Measurements from ENCODE around the gene PCDH9.

Gene PCDH9

DNA sequence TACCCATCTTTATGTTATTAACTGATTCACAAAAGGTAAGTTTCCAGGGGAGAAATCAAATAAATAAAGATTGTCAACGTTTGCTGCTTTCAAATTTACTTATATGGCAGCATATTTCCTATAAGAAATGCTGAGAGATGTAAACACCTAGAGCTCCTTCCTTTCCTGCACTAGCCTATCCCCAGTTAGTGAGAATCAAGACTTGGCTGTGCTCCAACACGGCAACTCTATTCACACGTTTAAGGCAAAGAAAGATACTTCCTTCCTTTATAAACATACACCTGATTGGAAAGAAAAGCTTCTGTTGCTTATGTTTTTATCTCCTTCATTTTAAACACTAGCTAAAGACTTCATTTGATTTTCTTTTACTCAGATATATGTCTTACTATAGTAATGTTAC lies 107.0 kb downstream of the PCDH9 start:
- H3K36me3 ChIP-seq (ENCODE audit: low read length): no peaks in the 10 kb centered on the region
- no peaks in the 10 kb centered on the region for H4K20me1 ChIP-seq (ENCODE audit: low read depth, low read length)
- H3K9ac ChIP-seq (ENCODE audit: low read length): no peak overlapping the region
- no peaks in the 10 kb centered on the region for H3K9me3 ChIP-seq (ENCODE audit: insufficient read depth, low read length)
- H3K27me3 ChIP-seq (ENCODE audit: low read length): no peaks in the 10 kb centered on the region
- H3K4me3 ChIP-seq (ENCODE audit: insufficient read depth, low read length, poor library complexity, severe bottlenecking): no peak overlapping the region
- H3F3A ChIP-seq (ENCODE audit: insufficient read depth): no peaks in the 10 kb centered on the region
- no peak overlapping the region for H3K4me2 ChIP-seq (ENCODE audit: low read depth, low read length, poor library complexity, severe bottlenecking)
- no peaks in the 10 kb centered on the region for H3K79me2 ChIP-seq (ENCODE audit: insufficient read depth, low read length)
- TF ChIP-seq EZH2phosphoT487 (conservative IDR thresholded peaks at IDR 0.05; ENCODE audit: low read length): no peak
- TF ChIP-seq, protein P1, sequence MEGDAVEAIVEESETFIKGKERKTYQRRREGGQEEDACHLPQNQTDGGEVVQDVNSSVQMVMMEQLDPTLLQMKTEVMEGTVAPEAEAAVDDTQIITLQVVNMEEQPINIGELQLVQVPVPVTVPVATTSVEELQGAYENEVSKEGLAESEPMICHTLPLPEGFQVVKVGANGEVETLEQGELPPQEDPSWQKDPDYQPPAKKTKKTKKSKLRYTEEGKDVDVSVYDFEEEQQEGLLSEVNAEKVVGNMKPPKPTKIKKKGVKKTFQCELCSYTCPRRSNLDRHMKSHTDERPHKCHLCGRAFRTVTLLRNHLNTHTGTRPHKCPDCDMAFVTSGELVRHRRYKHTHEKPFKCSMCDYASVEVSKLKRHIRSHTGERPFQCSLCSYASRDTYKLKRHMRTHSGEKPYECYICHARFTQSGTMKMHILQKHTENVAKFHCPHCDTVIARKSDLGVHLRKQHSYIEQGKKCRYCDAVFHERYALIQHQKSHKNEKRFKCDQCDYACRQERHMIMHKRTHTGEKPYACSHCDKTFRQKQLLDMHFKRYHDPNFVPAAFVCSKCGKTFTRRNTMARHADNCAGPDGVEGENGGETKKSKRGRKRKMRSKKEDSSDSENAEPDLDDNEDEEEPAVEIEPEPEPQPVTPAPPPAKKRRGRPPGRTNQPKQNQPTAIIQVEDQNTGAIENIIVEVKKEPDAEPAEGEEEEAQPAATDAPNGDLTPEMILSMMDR (IDR thresholded peaks at IDR 0.05; ENCODE audit: insufficient read depth, low read length, poor library complexity, severe bottlenecking): no peak
- no peak overlapping the region for H3K27ac ChIP-seq (ENCODE audit: low read depth, low read length)
- no peaks in the 10 kb centered on the region for H3K9me2 ChIP-seq (replicated peaks; ENCODE audit: insufficient read depth, low read length)
- H2AFZ ChIP-seq (ENCODE audit: low read depth, low read length, severe bottlenecking): peak overlapping the region; percentile 38

DNA sequence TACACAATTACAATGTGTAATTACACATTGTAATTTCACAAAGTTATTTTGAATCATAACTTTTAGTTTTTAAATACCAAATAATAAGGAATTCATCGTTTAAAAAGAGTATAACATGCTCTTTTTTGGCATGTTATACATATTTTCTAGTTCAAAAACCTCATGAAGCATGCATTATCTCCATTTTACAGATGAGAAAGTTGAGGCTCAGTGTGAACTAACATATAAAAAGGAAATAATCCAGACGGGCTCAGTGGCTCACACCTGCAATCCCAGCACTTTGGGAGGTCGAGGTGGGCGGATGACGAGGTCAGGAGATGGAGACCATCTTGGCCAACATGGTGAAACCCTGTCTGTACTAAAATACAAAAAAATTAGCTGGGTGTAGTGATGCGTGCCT lies 107.9 kb downstream of the PCDH9 start:
- Histone ChIP-seq H3K9ac (ENCODE audit: low read length) (no peak overlapping the region), H3K9me2 (replicated peaks; ENCODE audit: insufficient read depth, low read length) (no peaks in the 10 kb centered on the region), H3K9me3 (ENCODE audit: insufficient read depth, low read length) (no peaks in the 10 kb centered on the region), H3K4me3 (ENCODE audit: insufficient read depth, low read length, poor library complexity, severe bottlenecking) (no peak overlapping the region), H4K20me1 (ENCODE audit: low read depth, low read length) (no peaks in the 10 kb centered on the region), H2AFZ (ENCODE audit: low read depth, low read length, severe bottlenecking) (no peak overlapping the region), H3K79me2 (ENCODE audit: insufficient read depth, low read length) (no peaks in the 10 kb centered on the region), H3F3A (ENCODE audit: insufficient read depth) (no peaks in the 10 kb centered on the region), H3K4me2 (ENCODE audit: low read depth, low read length, poor library complexity, severe bottlenecking) (no peak overlapping the region), H3K27ac (ENCODE audit: low read depth, low read length) (no peak overlapping the region), H3K36me3 (ENCODE audit: low read length) (no peaks in the 10 kb centered on the region), H3K27me3 (ENCODE audit: low read length) (no peaks in the 10 kb centered on the region)
- no peak for TF ChIP-seq EZH2phosphoT487 (conservative IDR thresholded peaks at IDR 0.05; ENCODE audit: low read length)

DNA sequence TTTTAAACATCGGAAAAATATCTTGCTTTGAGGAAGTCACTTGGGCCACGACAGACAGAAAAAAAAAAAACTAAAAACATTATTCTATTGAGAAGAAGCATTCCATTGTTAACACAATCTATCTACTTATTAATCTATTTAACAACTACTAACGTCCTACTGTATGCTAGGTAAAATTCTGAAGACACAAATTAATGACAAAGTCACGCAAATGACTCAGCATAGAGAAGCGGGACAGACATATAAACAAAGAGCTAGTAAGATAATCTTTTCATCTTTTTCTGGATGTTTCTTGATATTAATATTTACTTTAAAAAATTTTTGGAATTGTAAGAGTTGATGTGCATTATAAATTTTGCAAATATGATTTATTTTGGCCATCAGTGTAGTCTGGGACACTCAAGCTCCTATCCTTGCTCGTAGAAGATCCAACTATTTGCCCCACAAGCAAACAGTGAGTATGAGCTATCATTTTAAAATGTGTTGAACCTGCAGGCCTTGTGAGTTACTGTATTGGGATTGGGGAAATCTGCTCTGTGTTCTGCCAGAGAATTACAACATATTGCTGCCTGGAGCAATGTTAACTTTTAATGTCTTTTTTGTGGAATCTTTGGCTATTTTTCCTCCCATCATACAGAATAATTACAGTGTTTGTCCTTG lies 109.1 kb downstream of the PCDH9 start:
- Histone ChIP-seq H4K20me1 (ENCODE audit: low read depth, low read length) (no peaks in the 10 kb centered on the region), H3K4me3 (ENCODE audit: insufficient read depth, low read length, poor library complexity, severe bottlenecking) (no peak overlapping the region), H3K79me2 (ENCODE audit: insufficient read depth, low read length) (no peaks in the 10 kb centered on the region), H3K27me3 (ENCODE audit: low read length) (no peaks in the 10 kb centered on the region), H2AFZ (ENCODE audit: low read depth, low read length, severe bottlenecking) (no peak overlapping the region), H3F3A (ENCODE audit: insufficient read depth) (no peaks in the 10 kb centered on the region), H3K4me2 (ENCODE audit: low read depth, low read length, poor library complexity, severe bottlenecking) (no peak overlapping the region), H3K9me2 (replicated peaks; ENCODE audit: insufficient read depth, low read length) (no peaks in the 10 kb centered on the region), H3K36me3 (ENCODE audit: low read length) (no peaks in the 10 kb centered on the region), H3K9ac (ENCODE audit: low read length) (no peak overlapping the region), H3K9me3 (ENCODE audit: insufficient read depth, low read length) (no peaks in the 10 kb centered on the region), H3K27ac (ENCODE audit: low read depth, low read length) (no peak overlapping the region)
- TF ChIP-seq EZH2phosphoT487 (conservative IDR thresholded peaks at IDR 0.05; ENCODE audit: low read length): no peak
- TF ChIP-seq, protein P1 (IDR thresholded peaks at IDR 0.05; ENCODE audit: insufficient read depth, low read length, poor library complexity, severe bottlenecking): no peak

DNA sequence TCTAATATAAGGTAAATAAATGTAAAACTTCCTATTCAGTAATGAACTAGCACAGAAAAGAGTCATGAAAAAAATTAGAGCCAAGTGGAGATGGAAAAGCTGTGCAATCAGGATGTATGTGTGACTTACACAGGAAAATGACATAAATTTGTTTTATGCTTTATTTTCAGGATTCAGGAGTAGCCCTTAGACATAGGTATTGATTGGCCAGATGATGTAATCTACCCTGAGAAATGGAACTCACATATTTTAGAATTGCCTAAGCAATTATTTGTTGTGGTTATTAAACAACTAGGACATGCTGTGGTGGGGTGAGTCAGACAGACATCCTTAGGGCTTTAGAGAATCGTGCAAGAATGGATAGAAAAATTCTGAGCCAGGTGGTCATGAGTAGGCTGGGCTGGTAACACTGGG lies 110.6 kb downstream of the PCDH9 start:
- Histone ChIP-seq H3K27ac (ENCODE audit: low read depth, low read length) (no peak overlapping the region), H3K27me3 (ENCODE audit: low read length) (no peaks in the 10 kb centered on the region), H3K9me3 (ENCODE audit: insufficient read depth, low read length) (no peaks in the 10 kb centered on the region), H3K9me2 (replicated peaks; ENCODE audit: insufficient read depth, low read length) (no peaks in the 10 kb centered on the region), H3K36me3 (ENCODE audit: low read length) (no peaks in the 10 kb centered on the region), H2AFZ (ENCODE audit: low read depth, low read length, severe bottlenecking) (no peak overlapping the region), H3F3A (ENCODE audit: insufficient read depth) (no peaks in the 10 kb centered on the region), H3K9ac (ENCODE audit: low read length) (no peak overlapping the region), H4K20me1 (ENCODE audit: low read depth, low read length) (no peaks in the 10 kb centered on the region), H3K79me2 (ENCODE audit: insufficient read depth, low read length) (no peaks in the 10 kb centered on the region), H3K4me3 (ENCODE audit: insufficient read depth, low read length, poor library complexity, severe bottlenecking) (no peak overlapping the region), H3K4me2 (ENCODE audit: low read depth, low read length, poor library complexity, severe bottlenecking) (no peak overlapping the region)
- no peak for TF ChIP-seq EZH2phosphoT487 (conservative IDR thresholded peaks at IDR 0.05; ENCODE audit: low read length)
- TF ChIP-seq, protein P1 (IDR thresholded peaks at IDR 0.05; ENCODE audit: insufficient read depth, low read length, poor library complexity, severe bottlenecking): no peak

Measured in SU-DHL-6 (cell line).